Mucosa of rectum (tissue), 2 donors: ENCODE measurements around the gene SELENON.

Source experiments
- H3K27ac ChIP-seq, 2 donors: one replicate each; pipeline ENCODE4 v1.7.0; 2013; ENCODE audit warnings: inconsistent platforms in 2 of 2, low read depth in 2 of 2, low read length in 2 of 2
- H3K27me3 ChIP-seq, 2 donors: one replicate each; pipeline ENCODE4 v1.7.0; 2013; ENCODE audit warnings: low read length in 2 of 2; ENCODE audit not compliant: control insufficient read depth in 2 of 2, insufficient read depth in 2 of 2
- H3K36me3 ChIP-seq, 2 donors: one replicate each; pipeline ENCODE4 v1.7.0; 2013; ENCODE audit warnings: low read length in 2 of 2; ENCODE audit not compliant: control insufficient read depth in 2 of 2, insufficient read depth in 2 of 2
- H3K4me1 ChIP-seq, 2 donors: one replicate each; pipeline ENCODE4 v1.7.0; 2013; ENCODE audit warnings: low read length in 2 of 2, mild to moderate bottlenecking in 1 of 2; ENCODE audit not compliant: control insufficient read depth in 2 of 2, insufficient read depth in 2 of 2
- H3K4me3 ChIP-seq, 2 donors: one replicate each; pipeline ENCODE4 v1.7.0; 2013; ENCODE audit warnings: low read length in 2 of 2
- H3K9ac ChIP-seq, 2 donors: one replicate each; pipeline ENCODE4 v1.7.0; 2013; ENCODE audit warnings: low read length in 2 of 2, low read depth in 1 of 2, mild to moderate bottlenecking in 1 of 2
- H3K9me3 ChIP-seq, 2 donors: one replicate each; pipeline ENCODE4 v1.7.0; 2013; ENCODE audit warnings: low read length in 2 of 2; ENCODE audit not compliant: control insufficient read depth in 2 of 2
- donor health status: healthy.
- donor health status: Normal muscosa, but diverticular disease.

Gene SELENON

DNA sequence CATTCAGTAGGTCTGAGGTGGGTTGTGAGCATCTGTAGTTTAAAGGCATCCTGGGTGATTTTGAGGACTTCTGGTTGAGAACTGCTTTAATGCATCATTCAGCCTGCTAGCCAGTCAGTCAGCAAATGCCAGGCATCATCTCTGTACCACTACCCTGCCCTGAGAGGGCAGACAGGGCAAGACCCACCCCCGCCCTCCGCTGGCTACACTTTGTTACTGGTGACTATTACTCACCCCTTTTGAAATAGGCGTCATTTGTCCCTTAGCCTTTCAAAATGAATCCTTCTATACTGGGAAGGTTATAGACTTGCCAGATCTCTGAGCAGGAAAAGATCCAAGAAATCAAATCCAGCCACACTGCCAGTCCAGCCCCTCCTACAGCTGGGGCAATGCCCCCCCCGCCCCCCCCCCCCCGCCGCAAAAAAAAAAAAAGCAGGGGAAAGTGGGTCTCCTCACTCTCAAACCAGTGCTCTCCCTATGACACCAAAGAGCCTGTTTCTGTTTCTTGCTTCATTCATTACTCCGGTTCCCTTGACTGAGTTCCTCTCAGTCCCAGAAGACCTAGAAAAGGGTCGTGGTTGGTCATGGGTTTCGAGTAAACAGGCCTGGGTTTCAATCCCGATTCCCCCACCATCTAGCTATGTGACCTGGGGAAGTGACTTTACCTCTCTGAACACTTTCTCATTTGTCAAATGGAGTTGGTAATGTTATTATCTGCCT is 4.4 kb downstream of the SELENON start:
- peaks cover 3 to 5% of the 10 kb centered on the region in 2 donors for H3K36me3 ChIP-seq
- H3K9me3 ChIP-seq = no peaks in the 10 kb centered on the region
- H3K27ac ChIP-seq = no peak overlapping the region
- H3K4me1 ChIP-seq = peaks cover 17% of the 10 kb centered on the region in 2 donors
- no peak overlapping the region for H3K9ac ChIP-seq
- no peak overlapping the region for H3K4me3 ChIP-seq
- H3K27me3 ChIP-seq = peaks cover 0 to 2% of the 10 kb centered on the region in 2 donors

DNA sequence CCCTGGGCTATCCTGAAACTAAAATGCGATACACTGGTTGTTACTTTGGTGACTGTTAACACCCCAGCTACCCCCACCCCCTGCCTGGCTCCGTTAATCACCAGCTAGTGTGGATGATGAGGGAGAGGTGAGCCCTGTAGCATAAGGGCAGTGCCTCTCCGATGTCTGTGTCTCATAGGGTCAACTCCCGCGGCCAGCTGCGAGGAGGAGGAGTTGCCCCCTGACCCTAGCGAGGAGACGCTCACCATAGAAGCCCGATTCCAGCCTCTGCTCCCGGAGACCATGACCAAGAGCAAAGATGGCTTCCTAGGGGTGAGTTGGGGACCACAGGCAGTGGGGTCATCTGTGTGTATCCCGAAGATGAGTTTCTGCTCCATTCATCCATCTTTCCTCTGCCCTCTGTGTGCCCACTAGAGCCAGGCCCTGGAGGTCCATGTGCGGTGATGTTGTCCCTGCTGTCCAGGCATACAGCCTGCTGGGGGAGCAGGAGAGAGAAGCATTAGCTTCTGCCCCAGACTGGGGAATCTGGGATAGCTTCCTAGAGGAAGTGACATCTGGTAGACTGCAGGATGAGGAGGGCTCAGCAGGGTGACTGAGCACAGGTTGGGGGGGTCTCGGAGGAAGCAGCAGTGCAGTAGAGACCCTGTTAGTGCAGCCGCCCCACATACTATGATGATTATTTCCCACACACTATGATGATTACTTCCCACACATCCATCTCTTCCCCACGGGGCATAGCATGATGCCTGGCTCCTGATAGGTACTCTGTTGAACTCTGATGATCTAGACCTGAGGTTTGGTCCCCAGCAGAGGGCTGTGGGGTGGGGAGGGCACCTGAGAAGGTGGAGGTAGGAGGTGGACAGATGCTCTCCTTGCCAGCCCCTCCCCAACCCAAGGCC is 5.2 kb downstream of the SELENON start:
- Histone ChIP-seq H3K27ac (no peak overlapping the region), H3K9ac (no peak overlapping the region), H3K36me3 (peaks cover 3 to 5% of the 10 kb centered on the region in 2 donors), H3K4me1 (peaks cover 12 to 14% of the 10 kb centered on the region in 2 donors), H3K4me3 (no peak overlapping the region), H3K27me3 (peaks cover 0 to 2% of the 10 kb centered on the region in 2 donors), H3K9me3 (no peaks in the 10 kb centered on the region)

DNA sequence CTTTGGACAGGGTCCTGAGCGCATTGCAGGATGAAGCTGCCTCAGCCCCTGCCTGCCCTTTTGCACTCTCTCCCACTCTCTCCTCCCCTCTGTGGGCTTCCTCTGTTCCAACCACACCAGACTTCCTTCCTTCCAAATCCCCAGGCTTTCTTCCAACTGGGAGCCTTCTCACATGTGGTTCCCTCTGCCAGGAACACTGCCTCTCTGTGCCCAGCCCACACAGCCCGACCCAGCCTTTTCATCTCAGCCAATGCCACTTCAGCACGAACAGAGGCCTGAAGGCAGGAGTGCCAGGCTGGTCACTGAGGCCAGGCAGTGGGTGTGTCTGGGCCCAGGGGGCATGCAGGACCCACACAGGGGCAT is 5.9 kb downstream of the SELENON start:
- H3K9ac ChIP-seq = no peak overlapping the region
- H3K9me3 ChIP-seq = no peaks in the 10 kb centered on the region
- peaks cover 0 to 2% of the 10 kb centered on the region in 2 donors for H3K27me3 ChIP-seq
- no peak overlapping the region for H3K4me3 ChIP-seq
- H3K4me1 ChIP-seq = peaks cover 10% of the 10 kb centered on the region in 2 donors
- peaks cover 3 to 5% of the 10 kb centered on the region in 2 donors for H3K36me3 ChIP-seq
- no peak overlapping the region for H3K27ac ChIP-seq

DNA sequence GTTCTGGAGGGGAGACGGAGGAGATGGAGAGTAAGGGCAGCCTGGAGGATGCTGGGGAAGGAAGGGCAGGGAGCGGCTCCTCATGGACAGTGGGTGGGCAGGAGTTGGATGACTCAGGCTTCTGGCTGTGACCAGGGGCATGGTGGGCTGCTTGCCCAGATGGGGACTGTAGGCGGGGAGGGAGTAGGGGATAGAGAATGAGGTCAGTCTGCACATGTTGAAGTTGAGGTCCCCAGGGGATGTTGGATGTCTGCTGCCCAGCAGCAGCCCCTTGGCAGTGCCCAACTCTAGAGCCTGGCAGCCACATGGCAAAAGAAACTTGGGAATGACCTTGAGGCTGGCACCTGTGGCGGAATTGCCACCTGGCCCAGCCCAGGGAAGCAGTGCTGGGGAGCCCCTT is 6.4 kb downstream of the SELENON start:
- peaks cover 7 to 10% of the 10 kb centered on the region in 2 donors for H3K4me1 ChIP-seq
- peaks cover 0 to 2% of the 10 kb centered on the region in 2 donors for H3K27me3 ChIP-seq
- peaks cover 3 to 5% of the 10 kb centered on the region in 2 donors for H3K36me3 ChIP-seq
- no peak overlapping the region for H3K9ac ChIP-seq
- H3K9me3 ChIP-seq = no peaks in the 10 kb centered on the region
- H3K27ac ChIP-seq = no peak overlapping the region
- no peak overlapping the region for H3K4me3 ChIP-seq

DNA sequence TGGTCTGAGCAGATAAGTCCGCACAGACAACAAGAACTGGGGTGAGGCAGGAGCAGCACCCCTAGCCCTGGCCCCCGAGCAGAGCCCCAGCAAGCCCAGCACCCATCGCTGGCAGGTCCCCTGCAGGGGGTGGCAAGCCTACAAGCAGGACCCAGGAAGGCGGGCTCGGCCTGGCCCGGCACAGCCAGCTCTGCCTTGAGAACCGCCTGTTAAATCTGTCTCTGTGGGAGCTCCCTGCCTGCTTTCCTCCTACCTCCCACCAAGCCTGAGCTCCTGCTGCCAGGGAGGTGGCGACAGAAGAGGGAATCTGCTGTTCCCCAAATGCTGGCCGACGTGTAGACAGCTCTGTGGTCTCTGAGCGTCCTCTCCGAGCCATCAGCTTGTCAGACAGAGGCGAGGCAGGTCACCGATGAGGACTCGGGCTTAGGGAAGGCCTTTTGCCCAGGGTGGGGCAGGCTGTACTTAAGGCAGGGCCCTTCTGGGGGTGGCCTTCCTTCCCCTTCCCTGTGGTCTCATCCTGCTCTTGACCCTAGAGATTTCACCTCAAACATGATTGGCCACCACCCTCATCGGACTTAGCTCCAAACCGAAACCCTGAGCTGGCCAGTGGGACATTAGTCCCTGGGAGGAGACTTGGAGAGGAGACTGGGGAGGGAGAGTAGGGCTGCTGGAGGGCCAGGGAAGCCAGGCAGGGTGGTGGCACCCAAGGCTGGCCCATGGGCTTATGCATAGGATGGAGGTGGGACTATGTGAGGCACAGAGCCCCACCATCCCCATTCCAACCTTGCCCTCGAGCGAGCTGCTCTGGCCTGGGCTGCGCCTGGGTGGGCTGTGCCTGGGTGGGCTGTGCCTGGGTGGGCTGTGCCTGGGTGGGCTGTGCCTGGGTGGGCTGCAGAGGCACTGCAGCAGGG is 7.7 kb downstream of the SELENON start:
- peaks cover 3 to 7% of the 10 kb centered on the region in 2 donors for H3K36me3 ChIP-seq
- H3K4me1 ChIP-seq = peaks cover 7 to 9% of the 10 kb centered on the region in 2 donors
- H3K27me3 ChIP-seq = peaks cover 0 to 2% of the 10 kb centered on the region in 2 donors
- peak overlapping the region in 1 of 2 donors; percentile 11 for H3K27ac ChIP-seq
- H3K9me3 ChIP-seq = no peaks in the 10 kb centered on the region
- no peak overlapping the region for H3K9ac ChIP-seq
- no peak overlapping the region for H3K4me3 ChIP-seq

DNA sequence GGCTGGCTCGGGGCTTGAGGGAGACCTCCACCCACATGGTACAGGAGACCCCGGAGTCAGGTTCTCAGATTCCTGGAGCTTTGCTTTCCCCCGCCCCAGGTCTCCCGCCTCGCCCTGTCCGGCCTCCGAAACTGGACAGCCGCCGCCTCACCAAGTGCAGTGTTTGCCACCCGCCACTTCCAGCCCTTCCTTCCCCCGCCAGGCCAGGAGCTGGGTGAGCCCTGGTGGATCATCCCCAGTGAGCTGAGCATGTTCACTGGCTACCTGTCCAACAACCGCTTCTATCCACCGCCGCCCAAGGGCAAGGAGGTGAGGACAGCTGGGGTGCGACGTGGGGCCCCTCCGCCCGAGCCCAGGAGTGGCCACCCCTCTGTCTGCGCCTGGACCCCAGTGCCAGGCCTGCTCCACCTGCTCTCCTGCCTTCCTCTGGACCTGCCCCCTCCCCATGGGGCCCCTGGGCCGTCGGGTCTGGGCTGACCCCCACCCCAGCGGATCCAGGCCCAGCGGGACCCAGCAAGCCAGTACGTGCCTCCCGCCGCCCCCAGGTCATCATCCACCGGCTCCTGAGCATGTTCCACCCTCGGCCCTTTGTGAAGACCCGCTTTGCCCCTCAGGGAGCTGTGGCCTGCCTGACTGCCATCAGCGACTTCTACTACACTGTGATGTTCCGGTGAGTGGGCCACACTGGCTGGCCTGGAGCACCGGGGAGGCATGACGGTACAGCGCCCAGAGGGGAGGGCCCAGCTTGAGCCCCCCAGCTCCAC is 8.7 kb downstream of the SELENON start:
- Histone ChIP-seq H3K9ac (no peak overlapping the region), H3K4me3 (no peak overlapping the region), H3K27ac (no peak overlapping the region), H3K9me3 (no peaks in the 10 kb centered on the region), H3K4me1 (peaks cover 7% of the 10 kb centered on the region in 2 donors), H3K36me3 (peaks cover 7 to 12% of the 10 kb centered on the region in 2 donors), H3K27me3 (no peaks in the 10 kb centered on the region)

DNA sequence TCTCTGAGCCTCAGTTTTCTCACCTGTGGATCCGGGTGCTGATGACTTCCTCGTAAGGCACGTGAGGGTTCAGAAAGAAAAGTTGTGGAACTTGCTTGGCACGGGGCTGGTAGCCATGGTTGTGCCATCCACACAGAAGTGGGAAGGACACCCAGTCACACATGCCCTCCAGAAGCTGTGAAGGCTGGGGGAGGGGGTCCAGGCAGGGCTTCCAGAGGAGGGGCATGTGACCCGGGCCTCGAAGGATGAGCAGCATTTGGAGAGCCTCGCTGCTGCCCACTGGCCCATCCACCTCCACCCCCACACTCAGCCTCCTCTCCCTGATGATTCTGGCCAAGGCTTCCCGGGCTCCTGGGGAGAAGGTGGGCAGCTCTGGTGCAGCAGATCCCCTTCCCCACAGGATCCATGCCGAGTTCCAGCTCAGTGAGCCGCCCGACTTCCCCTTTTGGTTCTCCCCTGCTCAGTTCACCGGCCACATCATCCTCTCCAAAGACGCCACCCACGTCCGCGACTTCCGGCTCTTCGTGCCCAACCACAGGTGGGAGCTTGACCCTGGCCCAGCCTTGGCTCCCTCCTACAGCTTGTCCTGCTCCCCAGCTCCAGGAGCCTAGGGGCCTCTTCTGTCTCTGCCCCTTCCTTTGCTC is 9.4 kb downstream of the SELENON start:
- H3K27ac ChIP-seq = no peak overlapping the region

DNA sequence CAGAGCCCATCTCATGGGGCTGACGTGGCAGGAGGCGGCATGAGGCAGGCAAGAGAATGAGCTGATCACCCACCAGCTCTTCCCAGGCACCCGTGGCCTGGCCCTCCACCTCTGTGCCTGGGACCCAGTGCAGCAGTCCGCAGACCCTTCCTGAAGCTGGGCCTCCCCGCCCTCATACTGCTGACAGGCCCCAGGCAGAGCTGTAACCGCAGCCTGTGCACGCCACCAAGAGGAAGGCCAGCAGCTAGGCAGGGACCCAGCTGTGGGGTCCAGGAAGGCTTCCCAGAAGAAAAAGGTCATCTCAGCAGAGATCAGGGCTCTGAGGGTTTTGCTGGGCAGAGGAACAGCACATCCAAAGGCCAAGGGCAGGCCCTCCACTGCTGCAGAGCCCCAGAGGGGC is 9.9 kb downstream of the SELENON start:
- H3K9me3 ChIP-seq = no peaks in the 10 kb centered on the region
- H3K4me1 ChIP-seq = peaks cover 7% of the 10 kb centered on the region in 2 donors
- H3K4me3 ChIP-seq = no peak overlapping the region
- no peaks in the 10 kb centered on the region for H3K27me3 ChIP-seq
- H3K36me3 ChIP-seq = peaks cover 7 to 17% of the 10 kb centered on the region in 2 donors
- H3K9ac ChIP-seq = no peak overlapping the region
- no peak overlapping the region for H3K27ac ChIP-seq

More for the DNA sequence above, 9.4 kb downstream of the SELENON start:
- H3K27me3 ChIP-seq = no peaks in the 10 kb centered on the region
- no peaks in the 10 kb centered on the region for H3K9me3 ChIP-seq
- H3K36me3 ChIP-seq = peaks cover 7 to 16% of the 10 kb centered on the region in 2 donors
- H3K4me1 ChIP-seq = peaks cover 7% of the 10 kb centered on the region in 2 donors
- H3K9ac ChIP-seq = no peak overlapping the region
- no peak overlapping the region for H3K4me3 ChIP-seq
